ENCODE data around the gene ZNF256. TPM values are rescaled to one million over a fixed set of nuclear protein-coding genes. Genes with fewer than 3 reads are reported as not detected.

ZNF256 gene
- 9.6 TPM for total RNA-seq

DNA sequence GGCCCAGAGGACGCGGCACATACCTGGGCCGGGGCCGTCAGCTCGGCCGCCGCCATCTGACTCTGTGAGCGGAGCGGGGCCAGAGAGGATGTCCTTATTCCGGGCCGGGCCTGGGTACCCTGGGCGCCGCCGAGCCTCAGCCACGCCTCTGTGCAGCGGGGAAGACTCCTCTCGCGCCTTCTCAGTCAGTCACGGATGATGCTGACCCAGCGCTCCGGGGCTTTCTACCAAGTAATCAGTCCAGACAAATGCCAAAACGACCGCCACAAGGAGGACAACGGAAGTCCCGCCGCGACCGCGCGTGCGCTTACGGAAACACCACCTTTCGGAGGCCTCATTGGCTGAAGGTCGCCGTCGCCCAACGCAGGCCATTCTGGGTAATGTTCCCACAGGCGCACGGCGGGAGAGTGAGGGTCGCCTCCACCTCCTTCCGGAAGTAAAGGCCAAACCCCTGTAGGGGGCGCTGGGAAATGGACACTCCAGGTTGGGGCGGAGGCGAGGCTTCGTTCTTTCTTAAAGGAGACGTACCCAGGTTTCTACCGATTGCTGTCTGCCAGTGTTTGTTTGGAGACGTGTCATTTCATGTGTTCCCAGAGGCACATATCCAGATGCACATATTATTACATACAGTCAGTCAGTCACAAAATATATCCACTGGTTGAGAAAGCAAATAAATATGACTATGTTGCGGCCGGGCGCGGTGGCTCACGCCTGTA lies at the start of gene ZNF256:
Gene ZNF256, minus strand, starts transcription at position 288 of the 716 bp plus-strand sequence. Its CDS starts 232 bp downstream, at position 56.
- DNase-seq = peak; percentile 95

DNA sequence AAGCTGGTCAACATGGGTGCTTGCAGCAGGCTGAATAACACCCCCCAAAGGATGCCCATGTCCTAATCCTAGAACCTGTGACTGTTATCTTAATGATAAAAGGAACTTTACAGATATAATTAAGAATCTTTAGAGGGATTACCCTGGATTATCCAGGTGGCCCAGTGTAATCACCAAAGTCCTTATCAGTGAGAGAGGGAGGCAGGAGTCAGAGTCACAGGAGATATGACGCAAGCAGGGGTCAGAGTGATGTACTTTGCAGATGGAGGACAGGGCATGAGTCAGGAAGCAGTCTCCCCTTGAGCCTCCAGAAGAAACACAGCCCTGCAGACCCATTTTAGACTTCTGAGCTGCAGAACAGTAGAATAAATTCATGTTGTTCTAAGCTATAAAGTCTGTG lies 45.3 kb upstream of the ZNF256 start:
- no peak for DNase-seq

DNA sequence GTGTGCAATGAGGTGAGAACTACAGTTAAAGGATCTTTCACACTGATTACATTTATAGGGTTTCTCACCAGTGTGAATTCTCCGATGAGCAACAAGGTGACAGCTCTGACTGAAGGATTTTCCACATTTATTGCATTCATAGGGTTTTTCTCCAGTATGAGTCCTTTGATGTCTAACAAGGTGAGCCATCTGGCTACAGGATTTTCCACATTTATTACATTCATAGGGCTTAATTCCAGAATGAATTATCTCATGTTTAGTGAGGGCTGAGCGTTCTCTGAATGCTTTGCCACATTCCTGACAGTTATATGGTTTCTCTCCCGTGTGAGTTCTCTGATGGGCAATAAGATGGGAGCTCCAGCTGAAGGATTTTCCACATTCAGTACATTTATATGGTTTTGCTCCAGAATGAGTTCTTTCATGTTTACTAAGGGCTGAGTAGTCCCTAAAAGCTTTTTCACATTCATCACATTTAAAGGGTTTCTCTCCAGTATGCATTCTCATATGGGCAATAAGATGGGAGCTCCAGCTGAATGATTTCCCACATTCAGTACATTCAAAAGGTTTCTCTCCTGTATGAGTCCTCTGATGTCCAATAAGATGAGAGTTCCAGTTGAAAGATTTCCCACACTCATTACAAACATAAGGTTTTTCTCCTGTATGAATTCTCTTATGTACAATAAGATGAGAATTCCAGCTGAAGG lies 31.2 kb upstream of the ZNF256 start:
- no peak for DNase-seq

DNA sequence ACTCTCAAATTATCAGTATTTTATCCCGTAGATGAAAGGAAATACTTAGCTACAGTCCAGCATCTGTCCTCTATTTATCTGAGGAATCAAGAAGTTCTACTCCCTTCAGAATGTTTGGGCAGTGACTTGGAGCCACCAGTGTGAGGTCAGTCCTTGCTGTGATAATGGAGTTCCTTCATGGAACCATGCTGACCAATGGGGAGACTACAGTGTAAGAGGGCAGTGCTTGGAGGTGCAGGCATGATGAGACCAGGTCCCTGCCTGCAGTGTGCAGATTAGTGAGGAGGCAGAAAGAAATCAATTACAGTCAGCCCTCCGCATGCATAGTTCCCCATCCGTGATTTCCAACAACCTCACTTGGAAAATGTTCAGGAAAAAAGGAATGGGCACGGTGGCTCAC lies 26.9 kb upstream of the ZNF256 start, which contains the start of gene C19orf18:
Gene C19orf18, minus strand, starts transcription at position 101 of the 400 bp plus-strand sequence. CDS start 102 bp downstream, outside the sequence.
- DNase-seq = no peak

DNA sequence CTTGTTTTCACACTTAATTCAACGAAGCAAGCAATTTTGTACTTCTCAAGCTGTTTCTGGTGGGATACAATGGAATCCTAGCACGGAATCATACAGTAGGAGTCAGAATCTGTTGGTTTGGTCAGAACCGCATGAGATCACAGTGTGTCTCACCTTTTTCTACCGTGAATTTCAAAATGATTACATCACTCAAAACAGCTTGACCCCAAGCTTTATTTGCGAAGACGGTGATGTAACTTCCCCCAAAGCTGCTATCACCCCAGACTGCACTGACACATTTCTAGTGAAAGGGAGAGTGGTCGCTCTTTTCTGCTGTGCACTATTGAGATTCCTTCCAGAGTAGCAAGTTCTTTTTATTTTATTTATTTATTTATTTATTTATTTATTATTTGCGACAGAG lies 17.3 kb upstream of the ZNF256 start:
- DNase-seq = no peak

DNA sequence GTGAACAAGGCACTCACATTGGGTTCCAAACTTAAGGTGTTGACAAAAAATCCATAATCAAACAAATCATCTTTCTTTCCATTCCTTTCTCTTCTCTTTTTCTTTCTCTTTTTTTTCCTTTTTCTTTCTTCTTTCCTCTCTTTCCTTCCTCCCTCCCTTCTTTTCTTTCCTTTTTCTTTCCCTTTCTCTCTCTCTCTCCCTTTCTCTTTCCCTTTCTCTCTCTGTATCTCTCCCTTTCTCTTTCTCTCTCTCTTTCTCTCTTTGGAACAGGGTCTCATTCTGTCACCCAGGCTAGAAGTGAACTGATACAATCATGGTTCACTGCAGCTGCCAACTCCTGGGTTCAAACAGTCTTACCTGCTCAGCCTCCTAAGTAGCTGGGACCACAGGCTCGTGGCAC lies 14.3 kb upstream of the ZNF256 start:
- DNase-seq = no peak

DNA sequence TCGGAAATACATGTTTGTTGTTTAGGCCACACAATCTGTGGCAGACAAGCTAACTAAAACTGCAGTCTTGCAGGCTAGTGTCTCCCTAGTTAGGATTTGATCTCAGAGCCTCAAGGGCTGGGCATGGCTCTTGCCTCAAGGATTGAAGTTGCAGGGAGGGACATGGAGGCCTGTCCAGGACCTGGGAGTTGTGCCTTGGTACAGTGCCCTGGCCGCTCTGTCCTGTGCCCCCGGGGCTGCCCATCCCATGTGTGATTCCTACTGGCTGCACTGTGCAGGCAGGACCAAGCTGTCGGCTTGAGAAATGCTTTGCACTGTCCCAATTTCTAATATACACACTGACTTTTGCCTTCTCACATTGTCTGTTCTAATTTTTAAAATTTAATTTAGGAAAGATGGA lies 7.5 kb upstream of the ZNF256 start:
- no peak for DNase-seq

DNA sequence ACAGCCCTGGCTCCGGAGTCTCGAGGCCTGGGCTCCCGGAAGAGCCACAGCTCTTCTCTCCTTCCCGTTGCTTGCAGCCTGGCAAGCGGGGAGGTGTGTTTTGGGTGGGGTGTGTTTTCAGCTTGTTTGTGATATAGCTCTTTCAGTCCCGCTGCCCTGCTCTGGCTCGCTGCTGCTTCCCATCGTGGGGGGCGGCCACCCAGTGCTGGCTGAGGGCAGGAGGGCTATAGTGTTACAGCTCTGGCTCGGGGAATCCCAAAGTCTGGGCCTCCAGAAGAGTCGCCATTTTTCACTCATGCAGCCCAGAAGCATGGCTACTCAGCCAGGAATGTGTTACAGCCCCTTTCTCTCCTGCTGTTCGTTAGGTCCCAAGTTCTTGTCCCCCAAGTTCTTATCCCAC lies 2.2 kb upstream of the ZNF256 start:
- no peak for DNase-seq

DNA sequence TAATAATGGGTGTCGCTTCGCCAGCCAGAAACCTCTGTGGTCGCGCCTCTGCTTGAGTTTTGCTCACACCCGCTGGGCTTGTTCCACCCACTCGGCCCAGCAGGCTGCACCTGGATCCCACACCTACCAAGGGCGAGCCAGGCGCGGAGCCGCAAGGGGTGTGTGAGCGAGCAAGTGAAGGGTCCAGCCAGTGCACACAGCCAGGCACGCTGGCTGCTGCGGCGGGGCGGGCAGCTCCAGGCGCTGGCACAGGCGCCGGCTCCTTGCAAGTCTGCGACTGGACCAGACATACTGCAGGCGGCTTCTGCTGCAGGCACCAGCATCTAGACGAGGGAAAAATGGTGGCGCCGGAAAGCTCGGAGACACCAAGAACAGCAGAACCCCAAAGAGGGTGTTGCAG lies 1.8 kb upstream of the ZNF256 start:
- no peak for DNase-seq

DNA sequence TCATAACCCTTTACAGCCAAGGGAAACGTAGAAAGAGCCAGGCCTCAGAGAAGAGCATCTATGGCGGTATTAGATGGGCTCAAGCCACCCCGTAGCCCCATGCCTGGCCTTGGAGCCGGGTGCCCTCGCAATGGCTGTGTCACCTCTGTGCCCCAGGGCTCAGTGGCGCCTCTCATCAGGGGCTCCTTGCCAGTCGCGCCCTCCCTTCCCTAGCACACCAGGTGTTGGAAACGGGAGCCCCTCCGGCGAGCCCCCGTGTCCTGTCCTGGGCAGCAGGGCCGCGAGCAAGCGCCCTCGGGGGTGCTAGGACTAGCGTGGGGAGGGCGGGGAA lies 453 bp downstream of the ZNF256 start:
- no peak for DNase-seq

DNA sequence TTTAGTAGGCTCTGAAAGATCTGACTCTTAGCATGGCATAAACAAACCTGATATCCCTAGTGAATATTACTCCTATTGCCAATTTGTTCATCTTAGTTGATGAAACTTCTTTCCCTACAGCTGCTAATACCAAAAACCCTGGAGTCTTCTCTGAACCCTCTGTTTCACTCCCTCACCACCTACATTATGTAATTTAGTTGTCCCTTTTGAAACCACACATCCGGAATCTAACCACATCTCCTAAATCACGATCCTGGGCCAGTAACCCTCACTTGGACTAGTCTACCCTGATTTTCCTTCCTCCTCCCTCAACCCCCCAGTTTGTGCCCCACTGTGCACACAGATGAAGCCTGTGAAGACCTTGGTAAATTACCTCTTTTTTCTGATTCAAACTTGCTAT lies 1.2 kb downstream of the ZNF256 start:
- DNase-seq = no peak

DNA sequence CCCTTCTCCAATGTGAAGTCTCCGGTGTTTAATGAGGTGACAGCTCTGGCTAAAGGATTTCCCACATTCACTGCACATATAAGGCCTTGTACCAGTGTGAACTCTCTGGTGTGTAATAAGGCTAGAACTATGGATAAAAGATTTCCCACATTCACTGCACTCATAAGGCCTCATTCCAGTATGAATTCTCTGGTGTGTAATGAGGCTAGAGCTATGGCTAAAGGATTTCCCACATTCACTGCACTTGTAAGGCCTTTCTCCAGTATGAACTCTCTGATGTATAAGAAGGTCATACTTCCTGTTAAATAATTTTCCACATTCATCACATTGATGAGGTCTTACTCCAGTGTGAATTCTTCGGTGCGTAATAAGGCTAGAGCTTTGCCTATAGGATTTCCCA lies 5.9 kb downstream of the ZNF256 start:
- no peak for DNase-seq

DNA sequence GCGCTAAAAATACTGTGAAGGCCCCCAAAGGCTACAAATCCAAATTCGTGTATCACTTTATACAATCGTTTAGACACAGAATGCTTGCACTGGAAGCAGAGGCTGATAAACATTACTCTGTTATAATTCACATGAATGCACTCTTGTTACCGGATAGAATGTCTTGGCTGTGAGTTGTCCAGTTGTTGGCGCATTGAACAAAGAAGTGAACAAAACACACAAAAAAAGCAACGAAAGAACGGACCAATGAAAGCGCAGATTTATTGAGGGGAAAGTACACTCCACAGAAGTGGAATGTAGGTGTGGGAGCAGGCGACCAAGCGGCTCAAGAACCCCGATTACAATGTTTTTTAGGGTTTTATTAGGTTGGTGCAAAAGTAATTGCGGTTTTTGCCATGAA lies 11.8 kb downstream of the ZNF256 start:
- DNase-seq = no peak

DNA sequence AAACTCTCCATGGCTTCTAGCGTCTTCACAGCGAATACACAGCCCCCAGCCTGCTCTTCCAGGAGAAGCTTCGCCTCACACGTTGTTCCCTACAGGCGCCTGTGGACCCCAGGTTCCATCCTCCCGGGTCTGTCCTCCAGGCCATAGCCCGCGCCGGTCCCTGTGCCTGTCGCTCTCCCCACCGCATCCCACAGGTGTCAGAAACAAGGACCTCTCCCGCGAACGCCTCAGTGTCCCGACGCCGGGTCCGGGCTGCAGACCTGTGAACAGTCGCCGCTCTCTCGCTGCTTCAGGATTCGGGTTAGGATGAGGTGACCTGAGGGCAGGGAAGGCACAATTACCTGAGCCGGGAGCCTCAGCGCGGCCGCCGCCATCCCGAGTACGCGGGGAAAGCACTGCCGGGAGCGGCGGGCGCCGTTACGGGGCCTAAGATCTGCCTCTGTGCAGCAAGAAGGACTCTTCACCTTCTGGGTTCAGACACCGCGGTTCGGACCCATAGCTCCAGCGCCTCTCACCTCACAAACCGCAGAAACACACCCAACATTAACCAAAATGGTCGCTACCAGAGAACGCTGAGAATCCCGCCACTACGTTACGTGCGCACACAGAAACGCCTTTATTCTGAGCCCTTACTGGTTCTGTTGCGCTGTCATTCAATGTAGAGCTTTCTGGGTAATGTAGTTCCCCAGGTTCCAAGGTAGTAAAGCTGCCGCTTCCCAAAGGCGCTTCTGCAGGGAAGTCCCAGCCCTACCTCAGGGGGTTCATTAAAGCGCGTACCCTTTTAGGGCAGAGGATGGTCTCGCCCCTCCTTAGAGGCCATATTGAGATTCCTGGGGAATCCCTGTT lies 12.5 kb downstream of the ZNF256 start, which contains the start of gene ZNF418:
Gene ZNF418, minus strand, starts transcription at position 583 of the 846 bp plus-strand sequence. CDS start 1,580 bp downstream, outside the sequence.
- peak; percentile 83 for DNase-seq

DNA sequence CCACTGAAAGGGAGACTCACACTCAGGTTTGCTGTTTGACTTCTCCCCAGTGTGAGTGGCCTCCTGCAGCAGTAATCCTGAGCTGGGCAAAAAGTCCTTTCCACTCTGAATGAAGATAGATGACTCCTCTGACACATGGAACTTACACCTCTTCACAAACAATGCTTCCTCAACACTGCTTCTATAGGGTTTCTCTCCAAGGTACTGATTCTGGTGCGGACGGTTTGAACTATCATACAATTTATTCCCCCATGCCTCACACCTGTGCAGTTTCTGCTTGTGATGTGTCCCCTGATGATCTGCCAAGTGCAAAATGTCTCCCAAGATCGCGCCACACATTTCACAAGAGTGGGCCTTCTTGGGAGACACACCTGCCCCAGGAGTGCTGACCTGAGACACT lies 19.9 kb downstream of the ZNF256 start:
- DNase-seq = no peak

DNA sequence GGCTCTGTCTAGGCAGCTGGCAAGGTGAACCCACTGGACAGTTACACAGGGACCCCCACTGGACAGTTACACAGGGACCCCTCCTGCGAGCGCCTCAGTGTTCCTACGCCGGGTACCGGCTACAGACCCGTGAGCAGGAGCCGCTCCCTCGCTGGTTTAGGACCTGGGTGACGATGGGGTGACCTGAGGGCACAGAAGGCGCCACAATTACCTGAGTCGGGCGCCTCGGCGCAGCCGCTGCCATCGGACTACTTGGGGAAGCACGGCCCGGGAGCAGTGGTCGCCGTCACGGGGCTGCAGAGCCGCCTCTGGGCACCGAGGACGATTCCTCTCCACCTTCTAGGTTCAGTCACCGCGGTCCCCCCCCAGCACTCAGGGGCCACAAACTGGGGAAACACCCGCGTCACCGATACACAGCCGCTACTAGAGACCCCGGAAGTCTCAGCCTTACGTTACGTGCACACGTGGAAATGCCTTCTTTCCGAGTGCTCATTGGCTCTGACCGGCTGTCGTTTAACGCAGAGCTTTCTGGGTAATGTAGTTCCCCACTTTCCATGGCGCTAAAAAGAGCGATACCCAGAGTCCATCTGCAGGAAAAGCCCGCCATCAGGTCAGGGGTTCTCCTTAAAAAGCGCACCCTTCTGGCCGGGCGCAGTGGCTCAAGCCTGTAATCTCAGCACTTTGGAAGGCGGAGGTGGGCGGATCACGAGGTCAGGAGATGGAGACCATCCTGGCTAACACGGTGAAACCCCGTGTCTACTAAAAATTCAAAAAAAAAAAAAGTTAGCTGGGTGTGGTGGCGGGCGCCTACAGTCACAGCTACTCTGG lies 31.1 kb downstream of the ZNF256 start, which contains the start of gene ZNF417:
Gene ZNF417, minus strand, starts transcription at position 425 of the 828 bp plus-strand sequence. Its CDS starts 181 bp downstream, at position 244.
- peak; percentile 95 for DNase-seq

DNA sequence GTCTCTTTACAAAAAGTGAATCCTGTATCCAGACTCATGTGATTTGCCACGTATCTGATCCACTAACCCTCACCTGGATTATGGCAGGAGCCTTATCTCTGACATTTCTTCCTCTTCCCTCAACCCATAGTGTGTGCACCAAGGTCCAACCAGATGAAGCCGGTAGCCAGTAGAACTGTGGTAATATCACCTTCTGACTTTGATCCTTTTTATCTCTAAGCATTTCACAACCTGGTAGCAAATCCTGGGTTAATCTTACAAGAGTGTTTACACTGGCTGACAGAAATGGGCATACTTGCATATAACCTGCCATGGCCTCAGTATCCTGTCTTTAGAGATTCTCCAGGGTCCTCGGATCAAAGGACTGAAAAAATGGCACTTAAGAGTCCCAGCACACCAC lies 33.0 kb downstream of the ZNF256 start:
- DNase-seq = no peak

DNA sequence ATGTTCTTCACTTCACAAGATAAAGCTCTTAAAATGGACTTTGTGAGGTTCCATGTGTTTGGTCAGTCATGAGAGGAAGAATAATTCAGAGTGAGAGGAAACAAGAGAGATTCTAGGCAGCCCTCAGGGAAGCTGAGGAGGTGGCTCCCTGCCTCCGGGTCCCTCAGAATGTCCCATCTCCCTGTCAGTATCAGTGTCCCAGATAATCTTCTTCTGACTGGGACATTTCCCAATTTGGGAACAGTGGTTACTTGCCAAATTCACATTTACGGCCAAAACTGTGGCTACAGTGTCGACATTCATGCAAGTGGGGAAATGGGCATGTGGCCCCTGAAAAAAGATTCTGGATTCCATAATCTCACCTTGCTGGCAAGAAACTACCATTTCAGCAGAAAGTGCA lies 40.1 kb downstream of the ZNF256 start:
- DNase-seq = no peak

DNA sequence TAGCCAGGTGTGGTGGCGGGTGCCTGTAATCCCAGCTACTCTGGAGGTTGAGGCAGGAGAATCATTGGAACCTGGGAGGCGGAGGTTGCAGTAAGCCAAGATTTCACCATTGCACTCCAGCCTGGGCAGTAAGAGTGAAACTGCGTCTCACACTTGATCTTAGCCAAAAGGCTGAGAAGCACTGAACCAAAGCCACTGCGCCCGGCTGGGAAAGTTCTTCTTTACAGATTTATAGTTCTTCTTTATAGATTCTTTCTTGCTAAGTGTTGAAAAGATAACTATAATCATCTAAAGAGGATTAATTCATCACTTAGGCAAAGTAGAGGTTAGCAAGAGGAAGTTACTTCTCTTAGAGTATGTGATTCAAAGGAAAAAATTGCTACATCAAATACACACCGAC lies 42.2 kb downstream of the ZNF256 start:
- no peak for DNase-seq

DNA sequence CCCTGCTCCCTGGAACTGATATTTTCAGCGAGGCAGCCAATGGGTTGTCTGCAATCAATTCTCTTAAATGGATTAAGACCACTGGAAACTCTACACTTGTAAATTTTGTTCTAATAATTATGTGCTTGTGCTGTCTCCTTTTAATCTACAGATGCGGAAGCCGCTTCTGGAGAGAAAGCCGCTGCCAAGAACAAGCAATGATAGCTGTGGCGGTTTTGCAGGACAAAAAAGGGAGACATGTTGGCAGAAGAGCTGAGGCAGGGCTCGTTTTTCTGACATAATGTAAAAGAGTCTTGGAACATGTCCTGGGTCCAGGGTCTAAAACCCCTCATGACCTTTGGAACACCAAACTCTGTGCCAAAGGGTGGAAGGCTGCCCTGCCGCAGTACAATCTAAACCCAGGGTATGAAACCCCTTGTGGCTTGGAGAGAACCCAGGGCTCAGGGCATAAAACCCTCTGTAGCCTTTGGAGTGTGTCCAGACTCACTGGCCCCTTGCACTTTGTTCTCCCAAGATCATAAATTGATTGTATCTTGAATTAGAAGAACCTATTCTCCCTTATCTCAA lies 43.8 kb downstream of the ZNF256 start:
- DNase-seq = no peak

DNA sequence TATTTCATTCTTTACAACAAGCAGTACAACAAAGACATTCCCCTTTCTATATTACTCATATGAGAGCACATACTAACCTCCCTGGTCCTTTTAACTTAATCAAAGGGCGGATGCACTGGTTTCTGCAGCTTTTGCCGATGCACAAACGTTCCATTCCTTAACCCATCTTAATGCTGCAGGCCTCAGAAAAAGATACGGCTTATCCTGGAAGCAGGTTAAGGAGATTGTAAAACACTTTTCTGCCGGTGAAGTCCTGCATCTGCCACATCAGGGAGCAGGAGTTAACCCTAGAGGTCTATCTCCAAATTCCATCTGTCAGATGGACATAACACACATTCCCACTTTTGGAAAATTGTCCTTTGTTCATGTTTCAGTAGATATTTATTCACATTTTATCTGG lies 47.2 kb downstream of the ZNF256 start:
- no peak for DNase-seq

Data from skin of body (tissue), 2 donors.